Lower lobe of right lung (tissue), 2 donors: ENCODE measurements around the gene JAZF1. TPM values are rescaled to one million over a fixed set of nuclear protein-coding genes. Genes with fewer than 3 reads are reported as not detected.

Experiments used
- ATAC-seq, 2 donors: fragments of 200-7000 bp; cut with Tn5 transposase; one replicate each; pipeline ENCODE4 v1.9.1; 2020 to 2022; ENCODE audit warnings: mild to moderate bottlenecking in 2 of 2, moderate library complexity in 2 of 2
- DNase-seq: peaks from one replicate; pipeline ENCODE4 v3.0.0-alpha.2; 2020
- H3K27ac ChIP-seq: fragments of 200-600 bp; one replicate; pipeline ENCODE4 v1.8.0; 2022
- H3K27me3 ChIP-seq: fragments of 200-600 bp; one replicate; pipeline ENCODE4 v1.8.0; 2022; ENCODE audit warnings: low read depth
- H3K36me3 ChIP-seq: fragments of 200-600 bp; one replicate; pipeline ENCODE4 v1.8.0; 2022; ENCODE audit warnings: mild to moderate bottlenecking
- H3K4me1 ChIP-seq: fragments of 200-600 bp; one replicate; pipeline ENCODE4 v1.8.0; 2022
- H3K4me3 ChIP-seq: fragments of 200-600 bp; one replicate; pipeline ENCODE4 v1.8.0; 2022; ENCODE audit warnings: mild to moderate bottlenecking
- H3K9me3 ChIP-seq: fragments of 200-600 bp; one replicate; pipeline ENCODE4 v1.8.0; 2022
- CTCF ChIP-seq: fragments of 200-600 bp; IDR thresholded peaks from one replicate; pipeline ENCODE4 v1.8.0; 2022; ENCODE audit warnings: antibody characterized with exemption, mild to moderate bottlenecking
- intact Hi-C: fragments of 100-400 bp; cut with DNase I; formaldehyde crosslinking; loops from one replicate; pipeline ENCODE4 v1.11.0; 2022
- long read RNA-seq: library from polyadenylated mRNA; unstranded; transcript quantifications from one replicate; pipeline ENCODE4 v2.0.0, GENCODE V29; 2021
- total RNA-seq: library from RNA; stranded (reverse); fragmentation: NEBNext Ultra II Directional; extraction: Animal tissue kit (Norgen Biotek cat#: 25700); gene quantifications from one replicate; pipeline ENCODE4 v1.2.1, GENCODE V29; 2021
- donor health status: DM: no; HTN: yes; CAD: no; lungs with severe emphysema.

Gene JAZF1
- total RNA-seq = 19.4 TPM
- long read RNA-seq, transcript JAZF1-201 (5 exons, 3,125 nt) = major isoform, 12 of 23 reads
- long read RNA-seq, partial matches to known transcripts = 0 of 23 reads
- long read RNA-seq, other reads (novel, unspliced or antisense) = 11 of 23 reads

GRCh38 chr7:28180364-28181147, at the start of gene JAZF1:
Gene JAZF1, minus strand, starts transcription at chr7:28180795.
- ATAC-seq = peak; percentile 67 to 72
- Histone ChIP-seq H3K4me1 (peaks cover 29% of the 10 kb centered on the region), H3K27ac (peak within 1 kb of the TSS; percentile 75), H3K27me3 (no peaks in the 10 kb centered on the region), H3K9me3 (no peaks in the 10 kb centered on the region), H3K4me3 (peak within 1 kb of the TSS; percentile 68), H3K36me3 (no peaks in the 10 kb centered on the region)
- no peak for TF ChIP-seq CTCF
- DNase-seq = peak; percentile 72
- intact Hi-C loops = no loop called here

GRCh38 chr7:28230261-28230660, 49.7 kb upstream of the JAZF1 start:
- no peak overlapping the region for H3K4me3 ChIP-seq
- no peaks in the 10 kb centered on the region for H3K4me1 ChIP-seq
- DNase-seq = no peak
- H3K36me3 ChIP-seq = no peaks in the 10 kb centered on the region
- H3K27ac ChIP-seq = no peak overlapping the region
- H3K27me3 ChIP-seq = no peaks in the 10 kb centered on the region
- no peak for TF ChIP-seq CTCF
- H3K9me3 ChIP-seq = no peaks in the 10 kb centered on the region
- no peak for ATAC-seq
- intact Hi-C loops = no loop called here

- H3K36me3 ChIP-seq = no peaks in the 10 kb centered on the region
- H3K27ac ChIP-seq = no peak overlapping the region
- no peak for TF ChIP-seq CTCF
- DNase-seq (no peak), ATAC-seq (no peak)
- no peak overlapping the region for H3K4me3 ChIP-seq
- intact Hi-C loops = no loop called here
- no peaks in the 10 kb centered on the region for H3K27me3 ChIP-seq
- H3K4me1 ChIP-seq = no peaks in the 10 kb centered on the region
- H3K9me3 ChIP-seq = no peaks in the 10 kb centered on the region
These were observed 47.8 kb upstream of the JAZF1 start for GRCh38 chr7:28228396-28228795.

GRCh38 chr7:28226003-28226402, 45.4 kb upstream of the JAZF1 start:
- Histone ChIP-seq H3K27ac (no peak overlapping the region), H3K4me1 (no peaks in the 10 kb centered on the region), H3K36me3 (no peaks in the 10 kb centered on the region), H3K4me3 (no peak overlapping the region), H3K9me3 (no peaks in the 10 kb centered on the region), H3K27me3 (no peaks in the 10 kb centered on the region)
- no peak for DNase-seq
- intact Hi-C loops = no loop called here
- ATAC-seq = no peak
- no peak for TF ChIP-seq CTCF

- Histone ChIP-seq H3K36me3 (no peaks in the 10 kb centered on the region), H3K4me3 (no peak overlapping the region), H3K27me3 (no peaks in the 10 kb centered on the region), H3K4me1 (no peaks in the 10 kb centered on the region), H3K27ac (no peak overlapping the region), H3K9me3 (no peaks in the 10 kb centered on the region)
- no peak for ATAC-seq
- DNase-seq = no peak
- TF ChIP-seq CTCF = no peak
- intact Hi-C loops = no loop called here
These were observed 45.0 kb upstream of the JAZF1 start for GRCh38 chr7:28225576-28225975.
